EH (cell line): ENCODE data around the gene MAP6D1.
A peak's percentile ranks its signal among the peaks of the same experiment; 100 is the strongest.

Experiments
- DNase-seq: peaks from one replicate; pipeline ENCODE4 v3.0.0-alpha.2; 2015; ENCODE audit warnings: low read depth

Gene MAP6D1

DNA sequence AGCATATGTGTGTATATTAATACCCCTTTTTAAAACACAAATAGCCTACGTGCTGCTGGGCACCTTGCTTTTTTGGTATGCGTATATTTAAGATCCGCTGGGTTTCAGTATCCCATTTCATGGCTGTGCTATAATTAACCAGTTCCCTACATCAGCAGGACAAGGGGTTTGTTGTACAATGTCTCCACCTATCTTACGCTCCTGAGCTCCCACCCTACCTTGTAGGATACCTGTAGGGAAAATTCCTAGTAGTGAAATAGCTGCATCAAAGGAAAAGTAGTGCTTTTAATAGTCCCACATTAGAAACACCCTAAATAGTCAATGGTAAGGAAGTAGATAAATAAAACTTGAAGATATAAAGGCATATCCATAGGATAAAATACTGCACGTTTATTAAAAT lies 1.4 kb downstream of the MAP6D1 start:
- DNase-seq, result no peak

DNA sequence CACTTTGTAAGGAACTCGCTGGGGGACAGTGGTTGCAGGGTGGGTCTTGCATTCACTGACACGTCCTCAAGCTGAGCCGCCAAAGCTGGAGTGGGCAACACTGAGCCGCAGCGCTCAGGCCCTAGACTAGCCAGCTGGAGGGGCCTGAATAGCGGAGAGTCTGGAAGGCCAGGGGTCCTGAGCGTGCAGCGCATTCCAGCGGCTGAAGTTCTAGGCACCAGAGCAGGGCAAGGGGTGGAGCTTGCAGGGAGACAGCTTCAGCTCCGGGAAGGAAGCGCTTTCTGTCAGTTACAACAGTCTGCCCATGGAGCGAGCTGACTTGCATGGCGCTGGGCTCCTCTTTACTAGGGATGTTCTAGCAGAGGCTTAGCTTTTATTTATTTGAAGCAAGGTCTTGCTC lies 2.7 kb downstream of the MAP6D1 start:
- no peak for DNase-seq

DNA sequence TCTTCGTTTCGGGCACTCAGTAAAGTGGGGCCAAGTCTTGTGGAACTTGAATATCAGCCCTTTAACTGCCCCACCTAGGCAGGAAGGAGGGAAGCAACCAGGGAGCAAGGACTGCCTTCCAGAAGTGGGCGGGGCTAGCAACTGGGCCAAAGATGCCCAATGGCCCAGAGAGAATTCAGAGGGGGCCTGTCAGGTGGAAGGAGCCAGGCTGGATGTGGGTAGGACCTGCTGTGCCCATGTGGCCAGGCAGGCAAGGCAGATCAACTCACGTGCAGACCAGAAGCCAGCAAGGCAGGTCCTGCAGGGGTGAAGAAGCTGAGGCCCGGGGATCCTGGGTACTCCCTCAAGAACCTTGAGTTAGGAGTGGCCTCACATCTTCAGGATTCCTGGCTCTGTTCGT lies 5.5 kb downstream of the MAP6D1 start:
- DNase-seq, result no peak

DNA sequence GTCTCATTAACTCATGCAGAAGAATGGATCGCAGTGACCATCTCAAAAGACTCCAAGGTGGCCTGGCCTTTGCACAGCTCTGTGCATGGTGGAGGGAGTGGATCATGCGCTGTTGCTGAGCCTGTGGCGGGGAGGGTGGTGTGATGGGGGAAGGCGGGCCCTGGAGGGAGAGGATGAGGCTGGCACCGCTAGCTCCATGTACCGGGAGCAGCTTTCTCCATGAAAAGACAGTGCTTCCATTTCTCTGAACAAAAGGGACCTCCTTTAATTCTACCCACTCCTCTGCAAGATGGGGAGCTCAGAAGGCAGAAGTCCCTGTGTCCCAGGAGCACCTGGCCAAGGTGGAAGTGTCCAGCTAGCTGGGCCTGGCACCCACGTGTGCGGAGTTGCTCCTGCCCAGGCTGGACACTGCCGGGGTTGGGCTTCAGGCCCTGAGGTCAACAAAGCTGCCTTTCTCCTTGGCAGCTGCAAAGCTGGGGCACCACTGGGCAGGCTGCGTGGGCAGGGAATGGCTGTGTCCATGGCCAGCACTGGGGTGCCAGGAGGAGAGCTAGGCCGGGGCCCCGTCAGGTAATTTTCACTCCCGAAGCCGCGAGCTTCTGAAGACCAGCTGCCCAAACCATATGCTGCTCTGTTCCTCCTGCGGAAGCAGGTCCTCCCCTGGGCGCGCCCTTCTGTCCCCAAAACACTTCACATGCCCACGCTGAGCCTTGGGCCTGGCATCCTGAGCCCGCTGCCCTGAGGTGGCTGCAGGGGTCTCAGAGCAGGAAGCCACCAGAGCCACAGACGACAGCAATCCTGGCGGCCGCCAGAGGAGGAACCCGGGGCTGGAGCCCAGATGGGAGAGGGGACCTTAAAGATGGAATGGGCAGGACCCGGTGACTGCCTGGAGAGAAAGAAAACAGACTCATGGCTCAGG lies 6.4 kb downstream of the MAP6D1 start:
- no peak for DNase-seq

DNA sequence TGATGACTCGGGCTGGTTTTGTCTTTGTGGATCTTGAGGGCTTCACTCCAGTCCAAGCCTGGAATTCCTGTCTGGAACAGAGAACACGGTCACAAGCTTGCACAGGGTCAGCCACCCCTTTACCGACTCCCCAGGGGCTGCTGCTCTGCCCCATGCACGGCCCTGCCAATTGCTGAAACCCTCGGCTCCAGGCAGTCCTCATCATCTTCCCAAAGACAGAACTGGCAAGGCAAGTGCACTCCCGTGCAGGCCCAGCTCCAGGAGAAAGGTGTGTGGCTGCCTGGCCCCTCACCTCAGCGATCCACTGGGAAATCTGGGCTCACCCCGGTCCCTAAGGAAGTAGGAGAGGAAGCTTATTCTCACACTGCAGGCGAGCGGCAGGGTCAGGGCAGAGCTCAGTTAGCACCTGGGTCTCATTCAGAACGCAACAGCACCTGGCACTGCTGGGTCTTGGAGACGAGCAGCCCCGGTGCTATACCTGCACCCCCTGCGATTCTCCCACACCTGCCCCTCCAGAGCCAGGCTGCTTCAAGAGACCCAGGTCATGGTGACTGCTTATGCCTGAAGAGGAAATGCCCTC lies 7.2 kb downstream of the MAP6D1 start:
- DNase-seq, result no peak

DNA sequence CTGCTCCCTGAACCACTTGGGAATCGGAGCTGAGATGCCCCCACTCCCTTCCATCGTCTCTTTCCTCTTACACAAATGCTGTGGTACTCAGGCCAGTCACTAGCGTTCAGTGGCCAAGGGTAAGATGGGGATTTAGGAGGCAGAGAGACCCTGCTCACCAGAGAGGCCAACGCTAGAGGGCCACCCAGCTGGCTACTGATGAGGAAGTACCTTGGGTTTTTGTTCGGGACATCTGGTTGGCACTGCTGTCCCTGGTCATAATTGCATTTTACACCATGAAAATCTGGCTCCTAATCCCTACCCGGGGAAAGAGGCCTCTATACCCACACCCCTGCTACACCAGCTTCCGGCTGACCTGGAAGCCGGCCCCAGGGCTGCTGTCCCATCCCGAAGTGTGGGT lies 7.7 kb downstream of the MAP6D1 start:
- no peak for DNase-seq

DNA sequence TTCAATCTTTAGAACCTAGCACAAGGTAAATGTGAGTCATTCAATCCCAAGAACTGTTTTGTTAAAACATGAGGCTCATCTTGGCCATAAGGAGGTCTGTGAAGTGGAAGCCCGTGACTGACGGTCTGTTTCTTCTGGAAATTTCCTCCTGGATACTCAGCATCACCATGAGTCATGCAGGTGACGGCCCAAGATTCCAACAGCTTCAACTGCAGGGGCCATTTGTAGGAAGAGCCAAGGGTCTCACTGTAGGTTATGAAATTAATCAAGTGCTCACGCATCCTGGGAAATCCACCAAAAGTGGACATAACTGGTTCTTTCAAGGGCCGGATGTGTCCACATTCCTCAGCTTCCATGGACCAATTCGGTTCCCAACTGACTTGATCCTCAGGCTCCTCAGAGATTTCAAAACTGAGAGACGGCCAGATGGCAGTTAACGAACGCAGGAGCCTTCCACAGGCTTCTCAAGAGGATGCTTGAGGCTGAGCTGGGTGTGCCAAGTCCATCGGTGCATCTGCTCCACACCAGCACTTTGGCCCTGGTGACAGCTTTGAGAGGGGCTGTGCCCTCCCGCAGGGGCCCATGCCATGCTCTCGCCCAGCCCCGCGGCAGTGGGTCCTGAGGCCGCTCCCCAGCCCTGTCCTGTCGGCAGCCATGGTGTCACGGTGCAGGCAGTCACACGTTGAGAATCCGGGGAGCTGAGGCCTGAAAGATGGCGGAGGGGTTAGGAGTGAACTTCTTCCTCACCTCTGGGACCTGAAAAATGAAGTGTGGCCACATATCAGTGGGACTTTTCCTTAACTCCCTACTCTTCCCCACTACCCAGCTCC lies 8.5 kb downstream of the MAP6D1 start:
- DNase-seq, result peak; percentile 19

DNA sequence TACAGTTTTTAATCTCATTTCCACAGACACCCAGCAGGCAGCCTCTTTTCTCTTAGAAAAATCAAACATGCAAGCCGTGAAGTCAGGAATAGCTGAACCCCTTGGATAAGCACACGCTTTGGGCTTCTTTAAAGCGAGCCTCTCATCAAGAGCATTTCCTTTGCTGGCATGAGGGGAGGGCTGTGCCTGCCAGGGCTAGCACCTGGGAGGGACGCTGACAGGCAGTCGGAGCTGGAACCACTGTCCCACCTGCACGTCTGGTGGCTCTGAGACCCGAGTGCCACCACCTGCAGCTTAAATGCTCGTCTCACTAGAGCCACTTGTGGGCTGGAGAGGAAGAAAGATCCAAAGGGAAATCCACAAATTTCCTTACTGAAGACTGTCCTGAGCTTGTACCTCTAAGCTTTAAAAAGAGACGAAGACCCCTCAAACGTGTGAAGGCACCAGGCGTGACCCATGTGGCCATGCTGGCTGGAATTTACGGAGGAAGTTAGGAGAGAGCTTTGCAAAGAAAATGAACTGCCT lies 9.4 kb downstream of the MAP6D1 start:
- DNase-seq, result no peak

DNA sequence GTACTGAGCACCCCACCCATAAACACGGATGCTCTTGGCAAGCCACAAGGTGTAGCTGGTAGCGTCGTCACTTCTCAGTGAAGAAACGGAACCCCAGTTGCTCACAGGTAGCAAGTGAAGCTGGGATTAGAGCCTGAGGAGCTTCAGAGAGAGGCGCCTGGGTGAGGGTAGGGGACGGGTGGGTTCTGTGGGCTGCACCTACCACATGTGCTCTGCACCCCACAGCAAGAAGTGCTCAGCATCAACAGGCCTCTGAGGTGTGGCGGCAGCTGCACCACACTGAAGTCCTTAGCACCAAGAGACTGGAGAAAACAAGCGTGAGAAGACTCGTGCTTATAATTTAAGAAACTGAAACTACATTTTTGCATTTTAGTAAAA lies 9.8 kb downstream of the MAP6D1 start:
- DNase-seq, result no peak

DNA sequence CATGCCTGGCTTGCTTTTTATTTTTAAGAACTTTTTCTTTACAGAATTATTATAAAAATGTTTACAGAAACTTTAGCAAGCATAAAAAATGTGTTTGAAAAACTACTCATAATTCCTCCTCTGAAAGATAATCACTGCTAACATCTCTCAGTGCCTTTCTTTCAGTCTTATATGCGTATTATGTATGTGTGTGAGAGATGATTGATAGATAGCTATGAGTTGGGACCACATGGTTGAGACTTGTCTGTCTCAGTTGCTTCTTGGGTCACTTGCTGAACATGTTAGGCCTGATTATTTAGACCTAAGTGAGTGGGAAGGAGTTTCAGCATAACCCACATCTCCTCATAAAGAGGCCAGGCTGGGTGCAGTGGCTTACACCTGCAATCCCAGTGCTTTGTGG lies 11.1 kb downstream of the MAP6D1 start:
- DNase-seq, result no peak

DNA sequence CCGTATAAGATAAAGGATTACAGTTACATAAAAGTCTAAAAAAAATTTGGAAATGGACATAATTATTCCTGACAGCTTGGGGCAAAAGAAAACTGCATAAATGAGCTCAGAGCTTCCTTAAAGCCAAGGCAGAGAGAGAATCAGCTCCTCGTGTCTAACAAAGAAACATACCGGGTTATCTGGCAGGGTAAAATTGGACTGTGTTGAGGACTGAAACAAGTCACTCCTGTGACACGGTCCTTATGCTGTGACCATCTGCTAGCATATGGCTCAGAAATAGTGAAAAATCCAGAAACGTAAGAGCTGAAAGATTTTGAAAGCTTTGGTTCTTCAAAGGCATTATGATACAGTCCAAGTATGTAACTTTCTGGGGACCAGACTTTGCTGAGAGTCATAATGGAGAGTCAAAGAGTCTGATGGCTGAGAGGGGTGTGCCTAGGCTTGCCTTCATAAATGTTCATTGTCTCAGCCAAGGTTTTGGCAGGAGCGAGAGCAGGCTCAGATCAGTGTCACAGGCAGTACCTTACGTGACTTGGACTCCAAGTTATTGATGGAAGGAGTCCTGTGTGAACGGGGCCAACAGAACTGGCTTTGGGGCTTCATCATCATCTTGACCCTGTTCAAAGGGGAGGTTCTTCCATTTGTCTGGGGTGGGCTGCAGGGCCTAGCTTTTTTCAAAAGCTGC lies 12.5 kb downstream of the MAP6D1 start:
- no peak for DNase-seq

DNA sequence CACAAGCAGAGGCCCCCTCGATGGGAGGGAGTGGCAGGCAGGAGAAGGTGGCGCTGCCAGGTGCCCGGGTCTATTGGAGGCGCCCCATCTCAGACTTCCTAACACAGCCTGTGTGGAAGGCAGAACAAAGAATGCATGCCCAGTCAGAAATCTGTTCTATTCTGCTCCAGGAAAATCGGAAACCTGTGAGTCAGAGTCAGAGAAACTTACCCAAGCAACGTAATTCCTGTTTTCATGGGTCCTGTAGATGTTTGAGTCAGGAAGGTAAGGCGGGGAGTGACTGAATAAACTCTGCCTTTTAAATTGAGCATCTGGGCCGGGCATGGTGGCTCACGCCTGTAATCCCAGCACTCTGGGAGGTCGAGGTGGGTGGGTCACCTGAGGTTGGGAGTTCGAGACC lies 13.7 kb downstream of the MAP6D1 start:
- DNase-seq, result no peak

DNA sequence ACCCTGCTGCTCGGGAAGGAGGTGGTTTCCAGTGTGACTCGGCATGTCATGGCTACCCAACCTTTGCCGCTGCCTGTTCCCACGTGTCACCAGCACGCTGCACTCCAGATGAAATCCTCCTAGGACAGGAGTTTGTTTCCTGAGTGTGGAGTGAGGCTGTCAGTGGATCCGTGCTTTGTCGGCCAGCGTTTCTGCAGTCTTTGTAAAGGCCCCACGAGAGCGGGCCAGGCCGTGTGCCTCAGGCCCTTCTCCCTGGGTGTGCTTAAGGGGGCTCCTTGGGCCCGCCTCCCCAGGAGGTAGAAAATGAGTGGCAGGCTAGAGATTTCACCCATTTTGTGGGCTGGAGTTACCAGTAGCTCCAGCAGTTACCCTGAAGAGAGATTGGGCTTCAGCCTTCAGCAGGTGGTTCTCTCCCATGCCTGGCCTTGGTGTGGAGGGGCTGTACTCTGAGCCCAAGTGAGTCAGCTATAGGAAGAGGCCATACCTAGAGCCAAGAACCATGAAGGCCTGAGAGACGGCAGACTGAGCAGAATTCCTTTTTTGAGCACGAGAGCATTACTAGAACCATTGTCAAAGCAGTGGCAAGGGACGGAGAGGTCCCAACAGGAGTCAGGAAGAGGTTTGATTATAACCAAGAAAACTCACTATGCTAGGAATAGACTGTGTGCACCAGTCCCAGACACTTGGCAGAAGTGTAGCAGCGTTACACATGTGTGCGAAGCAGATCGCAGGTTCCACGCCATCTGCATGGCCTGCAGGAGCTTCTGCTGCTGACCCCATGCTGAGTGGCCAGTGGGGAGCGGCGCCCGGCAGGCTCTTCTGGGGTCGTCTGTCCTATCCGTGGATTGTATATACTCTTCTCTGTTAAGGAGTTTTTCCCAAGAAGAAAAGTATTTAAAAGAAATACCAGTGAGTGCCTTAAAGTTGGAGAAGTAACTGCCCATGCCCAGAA lies 14.5 kb downstream of the MAP6D1 start:
- DNase-seq, result no peak

DNA sequence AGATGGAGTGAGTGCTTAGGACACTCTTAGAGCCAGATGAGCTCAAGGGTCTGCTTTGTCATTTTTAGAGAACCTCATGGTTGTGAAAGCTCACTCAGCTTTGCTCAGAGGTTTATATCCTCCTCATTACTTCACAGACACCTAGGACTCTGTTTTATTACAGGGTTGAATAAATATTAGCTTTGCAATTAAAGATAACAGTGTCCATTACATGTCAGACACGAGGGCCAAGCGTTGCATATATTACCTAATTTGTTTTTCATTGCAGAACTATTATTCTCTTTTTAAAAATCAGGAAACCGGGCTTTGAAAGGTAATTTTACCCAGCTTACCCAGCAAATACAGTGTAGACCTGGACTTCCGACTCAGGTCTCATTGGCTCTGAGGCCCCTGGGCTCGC lies 16.1 kb downstream of the MAP6D1 start:
- no peak for DNase-seq

DNA sequence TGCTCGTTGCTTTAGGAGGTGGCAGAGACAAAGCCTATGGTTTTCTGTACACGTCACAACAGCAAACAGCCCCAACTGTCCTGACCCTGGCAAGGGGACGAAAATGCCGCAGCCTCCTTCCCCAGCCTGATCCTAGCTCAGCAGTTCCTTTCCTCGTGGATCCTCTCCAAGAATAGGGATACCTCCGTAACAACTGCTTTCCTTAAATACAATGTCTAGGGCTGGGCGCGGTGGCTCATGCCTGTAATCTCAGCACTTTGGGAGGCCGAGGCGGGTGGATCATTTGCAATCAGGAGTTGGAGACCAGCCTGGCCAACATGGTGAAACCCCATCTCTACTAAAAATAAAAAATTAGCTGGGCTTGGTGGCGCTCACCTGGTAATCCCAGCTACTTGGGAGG lies 17.0 kb downstream of the MAP6D1 start:
- DNase-seq, result no peak

DNA sequence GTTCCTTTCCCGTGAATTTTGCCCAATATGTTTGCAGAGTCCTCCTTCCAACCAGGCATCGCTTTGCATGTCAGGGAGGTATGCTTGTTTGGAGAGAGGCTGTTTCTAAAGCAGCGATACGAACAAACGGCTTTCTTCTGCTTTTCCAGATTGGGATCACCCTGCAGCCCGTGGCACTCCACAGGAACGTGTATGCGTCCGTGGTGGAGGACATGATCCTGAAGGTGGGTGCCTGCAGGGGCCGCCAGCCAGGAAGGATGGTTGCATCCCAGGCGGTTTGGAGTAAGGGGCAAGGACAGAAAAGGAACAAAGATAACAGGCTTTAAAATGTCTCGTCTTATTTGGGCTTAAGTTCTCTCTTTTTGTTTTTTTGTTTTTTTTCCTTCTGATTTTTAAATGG lies 17.5 kb downstream of the MAP6D1 start:
- no peak for DNase-seq

DNA sequence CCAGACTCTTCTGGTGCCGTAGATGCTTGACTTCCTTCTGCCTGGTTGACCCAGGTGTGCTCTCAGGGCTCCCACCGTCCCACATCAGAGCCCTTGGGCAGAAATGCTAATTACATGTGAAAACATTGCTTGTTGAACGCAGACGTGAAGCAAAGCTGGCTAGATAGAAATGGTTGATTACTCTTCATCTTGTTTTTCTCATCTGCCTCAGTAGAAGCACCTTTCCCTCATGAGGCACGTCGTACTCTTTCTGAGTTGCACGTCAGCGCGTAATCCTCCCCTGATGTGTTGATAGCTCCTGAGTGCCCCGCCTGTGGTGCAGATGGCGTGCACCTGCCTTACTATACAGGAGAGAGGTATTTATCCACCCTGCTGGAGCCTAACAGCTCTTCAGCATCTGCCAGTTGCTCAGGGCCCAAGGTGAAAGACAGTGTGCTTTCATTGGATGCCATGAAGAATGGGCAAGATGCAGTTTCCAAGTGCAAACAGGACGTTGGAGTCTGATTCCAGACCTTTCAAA lies 18.1 kb downstream of the MAP6D1 start:
- DNase-seq, result no peak

DNA sequence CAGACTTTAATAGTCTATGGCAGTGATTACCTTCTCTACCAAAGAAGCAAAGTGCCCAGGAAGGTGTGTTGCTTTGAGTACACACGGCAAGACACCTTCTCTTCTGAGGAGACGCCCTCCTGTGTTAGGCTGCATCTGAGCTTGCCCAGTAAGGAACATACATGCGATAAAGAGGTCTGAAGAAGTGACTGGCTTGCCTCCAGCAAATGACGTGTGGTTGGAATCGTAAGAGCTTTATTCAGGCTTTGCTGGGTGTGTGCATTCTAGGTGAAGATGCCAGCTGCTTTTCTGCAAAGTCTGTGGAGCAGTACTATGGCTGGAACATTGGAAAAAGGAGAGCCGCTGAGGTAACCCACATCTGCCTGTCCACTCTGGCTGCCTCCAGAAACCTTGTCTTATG lies 22.4 kb downstream of the MAP6D1 start:
- DNase-seq, result no peak

DNA sequence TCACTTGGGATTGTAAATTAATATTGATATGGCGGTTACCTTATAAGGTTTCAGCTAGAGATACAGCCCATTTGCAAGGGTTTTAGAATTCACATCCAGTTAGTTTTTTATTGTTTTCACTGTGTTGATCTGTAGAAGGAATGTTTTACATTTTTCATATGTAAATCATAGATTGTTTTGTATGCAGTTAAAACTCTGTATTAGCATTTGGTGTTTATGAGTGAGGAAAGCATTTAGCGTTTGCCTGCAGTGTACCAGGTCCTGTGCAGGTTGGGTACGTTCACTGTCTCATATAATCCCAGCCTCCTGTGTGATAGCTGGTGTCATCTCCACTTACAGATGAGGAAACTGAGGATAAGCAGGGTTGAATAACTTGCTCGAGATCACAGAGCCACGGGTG lies 23.8 kb downstream of the MAP6D1 start:
- DNase-seq, result no peak

DNA sequence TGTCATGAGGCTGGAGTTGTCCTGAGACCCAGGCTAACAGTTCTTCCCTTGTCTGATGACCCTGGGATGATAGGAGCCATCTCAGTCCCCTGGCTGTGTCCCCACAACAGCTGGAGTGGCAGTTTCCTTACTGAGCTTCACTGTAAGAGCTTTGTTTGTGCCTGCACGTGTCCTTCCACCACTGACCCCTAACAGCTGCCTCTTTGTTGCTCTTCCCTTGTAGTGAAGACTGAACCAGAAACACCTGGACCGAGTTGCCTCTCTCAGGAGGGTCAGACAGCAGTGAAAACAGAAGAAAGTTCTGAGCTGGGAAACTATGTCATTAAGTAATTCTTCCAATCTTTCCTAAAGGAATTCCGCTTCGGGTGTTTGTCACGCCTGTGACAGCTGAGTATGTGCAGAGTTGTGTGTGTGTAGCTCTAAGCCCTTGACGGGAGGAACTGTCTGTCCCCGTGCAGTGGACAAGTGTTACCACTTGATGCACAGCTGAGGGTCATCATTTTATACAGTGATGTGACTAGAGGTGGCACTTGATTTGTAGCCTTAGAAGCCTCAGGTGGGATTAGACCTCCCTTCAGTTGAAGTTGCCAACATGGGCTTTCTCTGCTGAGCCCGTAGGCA lies 25.0 kb downstream of the MAP6D1 start:
- no peak for DNase-seq
